ENCODE results near the gene HEATR3. TPM values are rescaled to one million over a fixed set of nuclear protein-coding genes. Genes with fewer than 3 reads are reported as not detected.

Gene HEATR3
- total RNA-seq, 2 donors from 2014 or later: 5.6 to 11.7 TPM

DNA sequence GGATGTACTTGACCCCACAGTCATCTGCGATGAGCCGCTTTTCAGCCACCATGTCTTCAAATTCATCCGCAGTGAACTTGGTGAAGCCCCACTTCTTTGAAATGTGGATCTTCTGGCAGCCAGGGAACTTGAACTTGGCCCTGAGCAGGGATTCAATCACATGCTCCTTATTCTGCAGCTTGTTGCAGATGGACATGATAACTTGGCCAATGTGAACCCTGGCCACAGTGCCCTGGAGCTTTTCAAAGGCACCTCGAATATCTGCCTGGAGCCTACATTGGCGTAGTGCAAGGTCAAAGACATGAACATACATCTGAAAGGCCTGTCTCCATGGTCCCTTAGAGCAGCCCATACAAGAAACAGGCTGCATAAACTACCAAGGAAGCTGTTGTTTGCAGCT is 85.6 kb downstream of the HEATR3 start:
- no peaks in the 10 kb centered on the region for H3K9me3 ChIP-seq
- no peak overlapping the region for H3K27ac ChIP-seq
- TF ChIP-seq, protein P1, sequence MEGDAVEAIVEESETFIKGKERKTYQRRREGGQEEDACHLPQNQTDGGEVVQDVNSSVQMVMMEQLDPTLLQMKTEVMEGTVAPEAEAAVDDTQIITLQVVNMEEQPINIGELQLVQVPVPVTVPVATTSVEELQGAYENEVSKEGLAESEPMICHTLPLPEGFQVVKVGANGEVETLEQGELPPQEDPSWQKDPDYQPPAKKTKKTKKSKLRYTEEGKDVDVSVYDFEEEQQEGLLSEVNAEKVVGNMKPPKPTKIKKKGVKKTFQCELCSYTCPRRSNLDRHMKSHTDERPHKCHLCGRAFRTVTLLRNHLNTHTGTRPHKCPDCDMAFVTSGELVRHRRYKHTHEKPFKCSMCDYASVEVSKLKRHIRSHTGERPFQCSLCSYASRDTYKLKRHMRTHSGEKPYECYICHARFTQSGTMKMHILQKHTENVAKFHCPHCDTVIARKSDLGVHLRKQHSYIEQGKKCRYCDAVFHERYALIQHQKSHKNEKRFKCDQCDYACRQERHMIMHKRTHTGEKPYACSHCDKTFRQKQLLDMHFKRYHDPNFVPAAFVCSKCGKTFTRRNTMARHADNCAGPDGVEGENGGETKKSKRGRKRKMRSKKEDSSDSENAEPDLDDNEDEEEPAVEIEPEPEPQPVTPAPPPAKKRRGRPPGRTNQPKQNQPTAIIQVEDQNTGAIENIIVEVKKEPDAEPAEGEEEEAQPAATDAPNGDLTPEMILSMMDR (IDR thresholded peaks at IDR 0.05): no peak
- H3K27me3 ChIP-seq: no peaks in the 10 kb centered on the region
- no peak overlapping the region for H3K4me3 ChIP-seq
- H3K4me1 ChIP-seq: peaks cover 0 to 28% of the 10 kb centered on the region in 2 donors
- H3K36me3 ChIP-seq: no peaks in the 10 kb centered on the region
- DNase-seq (ENCODE audit: low spot score): no peak

DNA sequence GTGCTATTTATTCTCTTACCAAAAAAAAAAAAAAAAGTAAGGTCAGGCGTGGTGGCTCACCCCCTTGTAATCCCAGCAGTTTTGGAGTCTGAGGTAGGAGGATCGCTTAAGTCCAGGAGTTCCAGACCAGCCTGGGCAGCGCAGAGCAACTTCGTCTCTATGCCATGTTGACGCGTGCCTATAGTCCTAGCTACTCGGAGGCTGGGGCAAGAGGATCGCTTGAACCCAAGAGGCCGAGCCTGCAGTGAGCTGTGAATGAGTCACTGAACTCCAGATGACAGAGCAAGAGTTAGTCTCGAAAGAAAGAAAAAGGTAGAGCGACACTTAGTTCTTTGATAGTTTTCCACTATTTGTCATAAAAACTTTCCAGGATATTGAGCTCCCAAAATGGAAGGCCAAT is 86.0 kb downstream of the HEATR3 start:
- Histone ChIP-seq H3K4me1 (peaks cover 0 to 32% of the 10 kb centered on the region in 2 donors), H3K4me3 (no peak overlapping the region), H3K36me3 (no peaks in the 10 kb centered on the region), H3K27me3 (no peaks in the 10 kb centered on the region), H3K27ac (no peak overlapping the region), H3K9me3 (no peaks in the 10 kb centered on the region)
- TF ChIP-seq, protein P1 (IDR thresholded peaks at IDR 0.05): no peak
- DNase-seq (ENCODE audit: low spot score): no peak

DNA sequence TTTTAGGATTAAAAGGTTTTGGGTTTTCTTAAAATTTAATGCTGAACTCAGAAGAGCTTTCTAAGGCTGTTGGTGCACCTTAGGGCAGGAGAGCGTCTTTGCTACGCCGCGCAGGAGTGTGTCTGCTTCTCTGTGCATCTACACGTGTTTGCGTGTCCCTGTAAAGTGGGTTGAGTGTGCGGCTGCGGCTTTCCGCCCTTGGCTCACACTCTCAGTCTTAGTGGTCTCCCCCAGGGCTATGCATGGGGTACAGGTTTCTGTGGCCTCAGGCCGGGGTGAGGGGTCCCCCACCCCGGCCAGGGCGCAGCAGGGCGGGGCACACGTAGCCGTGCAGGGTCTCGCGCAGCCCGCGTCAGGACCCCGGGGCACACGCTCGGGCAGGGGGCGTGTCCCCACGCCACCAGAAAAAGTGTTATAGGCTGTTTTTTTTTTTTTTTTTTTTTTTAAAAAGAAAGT is 86.6 kb downstream of the HEATR3 start:
- Histone ChIP-seq H3K36me3 (no peaks in the 10 kb centered on the region), H3K4me3 (peak overlapping the region; percentile 86 to 97), H3K4me1 (peaks cover 0 to 36% of the 10 kb centered on the region in 2 donors), H3K27me3 (no peaks in the 10 kb centered on the region), H3K9me3 (no peaks in the 10 kb centered on the region), H3K27ac (peak overlapping the region; percentile 93 to 95)
- no peak for DNase-seq (ENCODE audit: low spot score)
- TF ChIP-seq, protein P1 (IDR thresholded peaks at IDR 0.05): no peak

DNA sequence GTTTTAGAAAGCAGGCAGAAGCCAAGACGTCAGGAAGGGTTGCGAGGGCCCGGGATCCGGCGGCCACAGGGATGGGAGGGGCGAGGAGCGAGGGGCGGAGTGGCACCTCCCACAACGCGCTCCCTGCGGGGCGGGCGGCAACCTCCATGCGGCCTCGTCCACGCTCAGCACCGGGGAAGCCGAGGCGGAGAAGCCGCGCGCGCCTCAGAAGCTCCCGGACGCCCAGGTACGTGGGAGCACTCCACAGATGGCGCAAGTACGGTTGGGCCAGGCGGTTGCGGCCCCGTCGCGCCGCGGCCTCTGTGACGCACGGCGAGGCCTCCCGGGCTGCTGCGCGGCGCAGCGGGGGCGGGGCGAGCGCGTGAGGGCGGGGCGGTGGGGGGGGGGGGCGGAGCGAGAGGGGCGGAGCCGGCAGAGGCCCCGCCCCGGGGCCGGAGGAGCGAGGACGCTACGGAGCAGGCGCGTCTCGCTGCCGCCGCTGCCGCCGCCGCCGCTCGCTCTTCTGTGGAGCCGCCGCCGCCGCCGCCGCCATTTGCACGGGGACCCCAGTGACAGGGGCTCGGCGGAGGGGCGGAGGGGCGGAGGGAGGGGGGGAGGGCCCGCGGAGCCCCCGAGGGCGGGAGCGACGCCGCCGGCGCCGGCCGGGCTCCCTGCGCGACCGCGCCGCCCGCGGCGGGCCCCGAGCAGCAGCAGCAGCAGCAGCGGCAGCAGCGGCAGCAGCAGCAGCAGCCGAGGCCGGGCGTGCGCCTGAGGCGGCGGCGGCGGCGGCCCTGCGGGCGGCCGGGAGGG is 87.2 kb downstream of the HEATR3 start, which contains the start of gene TENT4B:
TSS of gene TENT4B (plus strand) at position 500 of the 789 bp plus-strand sequence. CDS start 316 bp downstream, outside the sequence.
- DNase-seq (ENCODE audit: low spot score): peak; percentile 80
- no peaks in the 10 kb centered on the region for H3K36me3 ChIP-seq
- no peaks in the 10 kb centered on the region for H3K27me3 ChIP-seq
- H3K4me1 ChIP-seq: peaks cover 0 to 37% of the 10 kb centered on the region in 2 donors
- peak within 1 kb of the TSS; percentile 86 to 97 for H3K4me3 ChIP-seq
- H3K27ac ChIP-seq: peak within 1 kb of the TSS; percentile 93 to 95
- no peaks in the 10 kb centered on the region for H3K9me3 ChIP-seq
- TF ChIP-seq, protein P1 (IDR thresholded peaks at IDR 0.05): peak in 1 of 2 donors; percentile 12

DNA sequence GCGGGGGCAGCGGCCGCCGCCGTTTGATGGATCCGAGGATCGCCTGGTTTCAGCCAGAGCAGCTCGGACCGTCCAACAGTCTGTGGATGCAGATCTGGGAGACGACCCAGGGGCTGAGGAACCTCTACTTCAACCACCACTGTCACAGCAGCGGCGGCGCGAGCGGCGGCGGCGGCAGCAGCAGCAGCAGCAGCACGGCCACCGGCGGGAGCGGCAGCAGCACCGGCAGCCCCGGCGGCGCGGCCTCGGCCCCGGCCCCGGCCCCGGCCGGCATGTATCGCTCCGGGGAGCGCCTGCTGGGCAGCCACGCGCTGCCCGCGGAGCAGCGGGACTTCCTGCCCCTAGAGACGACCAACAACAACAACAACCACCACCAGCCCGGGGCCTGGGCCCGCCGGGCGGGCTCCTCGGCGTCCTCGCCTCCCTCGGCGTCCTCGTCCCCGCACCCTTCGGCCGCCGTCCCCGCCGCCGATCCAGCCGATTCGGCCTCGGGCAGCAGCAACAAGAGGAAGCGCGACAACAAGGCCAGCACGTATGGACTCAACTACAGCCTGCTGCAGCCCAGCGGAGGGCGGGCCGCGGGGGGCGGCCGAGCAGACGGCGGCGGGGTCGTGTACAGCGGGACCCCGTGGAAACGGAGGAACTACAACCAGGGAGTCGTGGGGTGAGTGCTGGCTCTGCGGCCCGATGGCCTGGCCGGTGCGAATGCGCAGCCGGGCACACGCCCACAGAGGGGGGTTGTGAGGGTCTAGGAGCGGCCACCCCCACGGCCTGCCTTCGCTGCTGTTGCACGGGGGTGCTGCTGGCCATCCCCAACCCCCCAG is 88.0 kb downstream of the HEATR3 start:
- Histone ChIP-seq H3K4me3 (peak overlapping the region; percentile 86 to 97), H3K4me1 (peaks cover 0 to 45% of the 10 kb centered on the region in 2 donors), H3K27ac (peak overlapping the region; percentile 81 to 95), H3K9me3 (no peaks in the 10 kb centered on the region), H3K27me3 (no peaks in the 10 kb centered on the region), H3K36me3 (no peaks in the 10 kb centered on the region)
- TF ChIP-seq, protein P1 (IDR thresholded peaks at IDR 0.05): no peak
- DNase-seq (ENCODE audit: low spot score): peak; percentile 58
